ENCODE data around the gene APBA3. TPM values are rescaled to one million over a fixed set of nuclear protein-coding genes. Genes with fewer than 3 reads are reported as not detected.

Gene APBA3
- total and polyA plus RNA-seq, 2 donors from 2014 or later: 17.1 to 27.5 TPM

DNA sequence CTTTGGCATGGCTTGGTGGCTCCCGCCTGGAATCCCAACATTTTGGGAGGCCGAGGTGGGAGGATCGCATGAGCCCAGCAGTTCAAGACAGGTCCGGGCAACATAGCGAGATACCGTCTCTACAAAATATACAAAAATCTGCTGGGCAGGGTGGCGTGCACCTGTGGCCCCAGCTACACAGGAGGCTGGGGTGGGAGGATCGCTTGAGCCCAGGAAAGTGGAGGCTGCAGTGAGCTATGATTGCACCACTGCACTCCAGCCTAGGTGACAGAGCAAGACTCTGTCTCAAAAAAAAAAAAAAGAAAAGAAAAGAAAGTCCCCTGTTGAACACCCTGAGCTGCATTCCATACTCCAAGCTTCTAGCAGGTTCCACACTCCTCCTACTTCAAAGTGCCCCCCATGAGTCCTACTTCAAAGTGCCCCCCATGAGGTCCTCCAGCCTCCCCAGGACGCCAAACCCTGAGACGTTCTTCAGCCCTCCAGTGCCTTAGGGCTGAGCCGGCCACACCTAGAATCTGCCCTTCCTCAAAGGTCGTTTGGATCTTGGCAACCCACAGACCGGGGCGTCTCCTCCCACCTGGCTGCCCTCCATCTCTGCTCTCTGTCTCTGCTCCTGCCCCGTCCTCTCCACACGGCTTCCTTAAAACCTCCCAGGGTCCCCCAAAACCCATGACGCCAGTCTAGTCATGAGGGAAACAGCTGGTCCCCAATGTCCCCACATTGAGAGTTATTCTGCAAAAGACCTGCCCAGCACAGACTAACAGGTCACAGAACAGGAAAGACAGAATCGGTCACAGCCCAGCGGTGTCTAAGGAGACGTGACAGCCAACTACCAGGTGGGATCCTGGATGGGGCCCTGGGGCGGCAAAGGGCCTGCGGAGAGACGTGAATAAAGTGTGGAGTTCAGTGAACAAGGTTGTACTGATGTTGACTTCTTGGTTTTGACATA lies 48.6 kb downstream of the APBA3 start:
- H3K36me3 ChIP-seq (ENCODE audit: control insufficient read depth in 2 of 3, insufficient read depth in 3 of 3, low read length in 3 of 3): no peaks in the 10 kb centered on the region
- peak in 4 of 5 donors; percentile 70 to 80 (median 78) for DNase-seq
- H3K27me3 ChIP-seq (ENCODE audit: control insufficient read depth, insufficient read depth, low read length): no peaks in the 10 kb centered on the region
- intact Hi-C loops (cut with DNase I): no loop called here
- peak overlapping the region; percentile 77 to 83 for H3K27ac ChIP-seq (ENCODE audit: low read depth in 2 of 2, low read length in 2 of 2)
- H3K9me3 ChIP-seq (ENCODE audit: control insufficient read depth in 2 of 3, insufficient read depth in 1 of 3, low read length in 3 of 3): no peaks in the 10 kb centered on the region
- H3K9ac ChIP-seq (ENCODE audit: low read length in 3 of 3): peak overlapping the region in 1 of 3 donors; percentile 28
- no peak for FAIRE-seq
- peaks cover 0 to 9% (median 0%) of the 10 kb centered on the region in 3 donors for H3K4me1 ChIP-seq (ENCODE audit: control insufficient read depth in 2 of 3, insufficient read depth in 2 of 3, low read depth in 1 of 3, low read length in 3 of 3)
- TF ChIP-seq, protein P1, sequence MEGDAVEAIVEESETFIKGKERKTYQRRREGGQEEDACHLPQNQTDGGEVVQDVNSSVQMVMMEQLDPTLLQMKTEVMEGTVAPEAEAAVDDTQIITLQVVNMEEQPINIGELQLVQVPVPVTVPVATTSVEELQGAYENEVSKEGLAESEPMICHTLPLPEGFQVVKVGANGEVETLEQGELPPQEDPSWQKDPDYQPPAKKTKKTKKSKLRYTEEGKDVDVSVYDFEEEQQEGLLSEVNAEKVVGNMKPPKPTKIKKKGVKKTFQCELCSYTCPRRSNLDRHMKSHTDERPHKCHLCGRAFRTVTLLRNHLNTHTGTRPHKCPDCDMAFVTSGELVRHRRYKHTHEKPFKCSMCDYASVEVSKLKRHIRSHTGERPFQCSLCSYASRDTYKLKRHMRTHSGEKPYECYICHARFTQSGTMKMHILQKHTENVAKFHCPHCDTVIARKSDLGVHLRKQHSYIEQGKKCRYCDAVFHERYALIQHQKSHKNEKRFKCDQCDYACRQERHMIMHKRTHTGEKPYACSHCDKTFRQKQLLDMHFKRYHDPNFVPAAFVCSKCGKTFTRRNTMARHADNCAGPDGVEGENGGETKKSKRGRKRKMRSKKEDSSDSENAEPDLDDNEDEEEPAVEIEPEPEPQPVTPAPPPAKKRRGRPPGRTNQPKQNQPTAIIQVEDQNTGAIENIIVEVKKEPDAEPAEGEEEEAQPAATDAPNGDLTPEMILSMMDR (IDR thresholded peaks at IDR 0.05; ENCODE audit: borderline replicate concordance, extremely low read depth, insufficient read depth): no peak
- no peak overlapping the region for H3K4me3 ChIP-seq (ENCODE audit: low read length in 3 of 3)

DNA sequence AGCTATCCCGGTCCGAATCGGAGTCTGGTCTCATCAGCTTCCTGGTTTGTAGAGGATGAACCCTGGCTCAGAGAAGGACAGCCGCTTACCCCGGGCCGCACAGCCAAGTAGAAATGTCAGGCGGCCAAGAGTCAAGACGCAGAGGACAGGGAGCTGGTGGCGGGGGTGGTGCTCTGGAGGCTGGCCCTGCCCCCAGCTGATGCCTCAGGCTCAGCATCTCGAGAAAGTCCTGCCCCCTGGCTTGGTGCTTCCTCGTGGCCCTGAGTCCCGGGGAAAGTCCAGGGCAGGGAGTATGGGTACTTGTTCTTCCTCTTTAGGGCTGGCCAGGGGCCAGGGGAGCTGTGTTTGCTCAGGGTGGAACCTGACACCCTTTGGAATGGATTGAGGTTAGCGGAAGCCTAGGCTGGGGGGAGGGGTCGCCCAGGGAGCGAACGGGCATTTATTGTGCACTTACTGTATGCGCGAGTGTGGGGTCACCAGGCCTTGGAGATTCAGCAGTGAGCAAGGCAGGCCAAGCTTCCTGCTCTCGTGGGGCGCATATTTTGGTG lies 51.2 kb downstream of the APBA3 start:
- FAIRE-seq (no peak), DNase-seq (peak in 2 of 5 donors; percentile 54 to 92)
- peaks cover 0 to 11% (median 0%) of the 10 kb centered on the region in 3 donors for H3K4me1 ChIP-seq (ENCODE audit: control insufficient read depth in 2 of 3, insufficient read depth in 2 of 3, low read depth in 1 of 3, low read length in 3 of 3)
- no peaks in the 10 kb centered on the region for H3K27me3 ChIP-seq (ENCODE audit: control insufficient read depth, insufficient read depth, low read length)
- no peaks in the 10 kb centered on the region for H3K9me3 ChIP-seq (ENCODE audit: control insufficient read depth in 2 of 3, insufficient read depth in 1 of 3, low read length in 3 of 3)
- intact Hi-C loops (cut with DNase I): no loop called here
- no peak overlapping the region for H3K4me3 ChIP-seq (ENCODE audit: low read length in 3 of 3)
- H3K9ac ChIP-seq (ENCODE audit: low read length in 3 of 3): no peak overlapping the region
- no peak overlapping the region for H3K27ac ChIP-seq (ENCODE audit: low read depth in 2 of 2, low read length in 2 of 2)
- H3K36me3 ChIP-seq (ENCODE audit: control insufficient read depth in 2 of 3, insufficient read depth in 3 of 3, low read length in 3 of 3): no peaks in the 10 kb centered on the region
- TF ChIP-seq, protein P1 (IDR thresholded peaks at IDR 0.05; ENCODE audit: borderline replicate concordance, extremely low read depth, insufficient read depth): no peak

DNA sequence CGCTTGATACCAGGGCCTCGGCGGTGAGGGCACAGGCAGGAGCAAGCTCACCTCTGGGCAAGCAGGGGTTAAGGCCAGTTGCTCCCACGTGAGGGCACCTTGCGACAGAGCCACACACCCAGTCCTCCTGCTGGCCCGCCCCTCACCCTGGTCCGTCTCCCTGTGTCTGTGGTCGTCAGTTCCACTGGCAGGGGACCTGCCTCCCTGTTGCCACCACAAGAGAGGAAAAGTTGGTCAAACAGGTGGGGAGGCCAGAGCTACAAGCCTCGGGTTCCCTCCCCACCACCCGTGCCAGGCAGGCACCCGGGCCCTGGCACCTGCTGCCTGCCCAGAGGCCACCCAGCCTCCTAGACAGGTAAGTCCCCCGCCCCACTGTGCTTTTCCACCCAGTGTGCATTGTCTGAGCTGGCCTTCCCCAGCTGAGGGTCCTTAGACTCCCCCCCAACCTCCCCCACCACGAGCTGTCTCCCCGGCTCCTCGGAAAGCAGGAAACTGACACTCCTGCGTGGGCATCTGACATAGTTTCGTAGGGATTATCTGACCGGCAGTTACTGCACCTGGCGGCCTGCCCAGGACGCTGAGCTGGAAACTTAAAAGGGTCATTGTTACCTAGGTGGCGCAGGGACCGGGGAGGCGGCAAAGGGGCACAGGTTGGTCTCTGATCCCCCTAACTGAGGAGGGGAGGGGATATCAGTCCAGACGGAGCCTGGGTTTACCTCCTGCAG lies 53.1 kb downstream of the APBA3 start, which contains the start of gene TJP3:
Gene TJP3 (plus strand): TSS at position 178 of the 725 bp plus-strand sequence. CDS start 20,049 bp downstream, outside the sequence.
- DNase-seq (peak in 3 of 5 donors; percentile 64 to 84 (median 70)), FAIRE-seq (no peak)
- peak within 1 kb of the TSS; percentile 81 to 83 for H3K27ac ChIP-seq (ENCODE audit: low read depth in 2 of 2, low read length in 2 of 2)
- peaks cover 0 to 11% (median 0%) of the 10 kb centered on the region in 3 donors for H3K4me1 ChIP-seq (ENCODE audit: control insufficient read depth in 2 of 3, insufficient read depth in 2 of 3, low read depth in 1 of 3, low read length in 3 of 3)
- TF ChIP-seq, protein P1 (IDR thresholded peaks at IDR 0.05; ENCODE audit: borderline replicate concordance, extremely low read depth, insufficient read depth): no peak
- H3K9me3 ChIP-seq (ENCODE audit: control insufficient read depth in 2 of 3, insufficient read depth in 1 of 3, low read length in 3 of 3): no peaks in the 10 kb centered on the region
- no peaks in the 10 kb centered on the region for H3K36me3 ChIP-seq (ENCODE audit: control insufficient read depth in 2 of 3, insufficient read depth in 3 of 3, low read length in 3 of 3)
- H3K9ac ChIP-seq (ENCODE audit: low read length in 3 of 3): peak within 1 kb of the TSS in 1 of 3 donors; percentile 61
- intact Hi-C loops (cut with DNase I): no loop called here
- peak within 1 kb of the TSS in 2 of 3 donors; percentile 24 to 56 for H3K4me3 ChIP-seq (ENCODE audit: low read length in 3 of 3)
- H3K27me3 ChIP-seq (ENCODE audit: control insufficient read depth, insufficient read depth, low read length): no peaks in the 10 kb centered on the region
